H9 (cell line): Measurements from ENCODE around the gene PPP2R2B. TPM values are rescaled to one million over a fixed set of nuclear protein-coding genes. Genes with fewer than 3 reads are reported as not detected.

ENCODE experiments used
- DNase-seq: peaks from one replicate; pipeline ENCODE4 v3.0.0-alpha.2; 2017
- H2AFZ ChIP-seq: one replicate; pipeline ENCODE4 v1.6.1; 2013; ENCODE audit warnings: mild to moderate bottlenecking, low read length, control low read depth, moderate library complexity
- H2AK5ac ChIP-seq: 2 replicates; pipeline ENCODE4 v1.6.1; 2013; ENCODE audit warnings: low read length, control low read depth, mixed read lengths; ENCODE audit not compliant: insufficient read length
- H2BK120ac ChIP-seq: one replicate; pipeline ENCODE4 v1.6.1; 2013; ENCODE audit warnings: low read depth, mild to moderate bottlenecking, low read length, control low read depth, inconsistent platforms; ENCODE audit not compliant: poor library complexity, severe bottlenecking
- H2BK12ac ChIP-seq: 2 replicates; pipeline ENCODE4 v1.6.1; 2013; ENCODE audit warnings: low read length, control low read depth, mixed read lengths, low read depth; ENCODE audit not compliant: insufficient read length
- H2BK15ac ChIP-seq: 2 replicates; pipeline ENCODE4 v1.6.1; 2013; ENCODE audit warnings: low read depth, low read length, control low read depth
- H2BK20ac ChIP-seq: one replicate; pipeline ENCODE4 v1.6.1; 2013; ENCODE audit warnings: low read depth, mild to moderate bottlenecking, low read length, control low read depth, inconsistent platforms; ENCODE audit not compliant: poor library complexity, severe bottlenecking
- H2BK5ac ChIP-seq: 2 replicates; pipeline ENCODE4 v1.6.1; 2013; ENCODE audit warnings: low read length, control low read depth, mixed read lengths; ENCODE audit not compliant: insufficient read length
- H3K14ac ChIP-seq: 2 replicates; pipeline ENCODE4 v1.6.1; 2013; ENCODE audit warnings: low read length, control low read depth; ENCODE audit not compliant: insufficient read depth
- H3K18ac ChIP-seq: 2 replicates; pipeline ENCODE4 v1.6.1; 2013; ENCODE audit warnings: low read depth, mild to moderate bottlenecking, mixed read lengths, low read length, control low read depth; ENCODE audit not compliant: insufficient read length
- H3K23ac ChIP-seq: 2 replicates; pipeline ENCODE4 v1.6.1; 2013; ENCODE audit warnings: low read length, control low read depth, mixed read lengths, low read depth; ENCODE audit not compliant: insufficient read length
- H3K23me2 ChIP-seq: 2 replicates; pipeline ENCODE4 v1.6.1; 2013; ENCODE audit warnings: low read depth, mild to moderate bottlenecking, mixed read lengths, low read length, control low read depth; ENCODE audit not compliant: insufficient read length, poor library complexity, severe bottlenecking
- H3K27ac ChIP-seq: 2 replicates; pipeline ENCODE4 v1.5.1; 2013; ENCODE audit warnings: low read length, control low read depth, mixed read lengths, low read depth; ENCODE audit not compliant: insufficient read length
- H3K27me3 ChIP-seq: 2 replicates; pipeline ENCODE4 v1.6.1; 2013; ENCODE audit warnings: low read length, control low read depth, inconsistent platforms; ENCODE audit not compliant: insufficient read depth
- H3K4ac ChIP-seq: 2 replicates; pipeline ENCODE4 v1.6.1; 2013; ENCODE audit warnings: low read depth, mild to moderate bottlenecking, control low read depth, inconsistent platforms, low read length, moderate library complexity
- H3K4me1 ChIP-seq: 2 replicates; pipeline ENCODE4 v1.6.1; 2013; ENCODE audit warnings: low read length, control low read depth, inconsistent platforms; ENCODE audit not compliant: insufficient read depth
- H3K4me2 ChIP-seq: 2 replicates; pipeline ENCODE4 v1.6.1; 2013; ENCODE audit warnings: low read length, control low read depth, mixed read lengths; ENCODE audit not compliant: insufficient read length, insufficient read depth
- H3K56ac ChIP-seq: 2 replicates; pipeline ENCODE4 v1.6.1; 2013; ENCODE audit warnings: low read depth, mild to moderate bottlenecking, mixed read lengths, low read length, control low read depth; ENCODE audit not compliant: insufficient read length
- H3K79me1 ChIP-seq: 2 replicates; pipeline ENCODE4 v1.6.1; 2013; ENCODE audit warnings: low read depth, mild to moderate bottlenecking, moderate library complexity, low read length, control low read depth, inconsistent platforms; ENCODE audit not compliant: insufficient read depth, poor library complexity, severe bottlenecking
- H3K79me2 ChIP-seq: 2 replicates; pipeline ENCODE4 v1.6.1; 2013; ENCODE audit warnings: low read length, control low read depth, inconsistent platforms; ENCODE audit not compliant: insufficient read depth
- H3K9ac ChIP-seq: 2 replicates; pipeline ENCODE4 v1.6.1; 2013; ENCODE audit warnings: low read length, control low read depth, mixed read lengths; ENCODE audit not compliant: insufficient read length; ENCODE audit errors: extremely low read depth
- H3K9me3 ChIP-seq: one replicate; pipeline ENCODE4 v1.6.1; 2013; ENCODE audit warnings: low read depth, low read length, inconsistent platforms; ENCODE audit not compliant: control insufficient read depth
- H3T11ph ChIP-seq: one replicate; pipeline ENCODE4 v1.6.1; 2013; ENCODE audit warnings: mild to moderate bottlenecking, low read length, control low read depth, inconsistent platforms
- H4K20me1 ChIP-seq: one replicate; pipeline ENCODE4 v1.6.1; 2013; ENCODE audit not compliant: control insufficient read depth, insufficient read length, insufficient read depth
- H4K5ac ChIP-seq: 2 replicates; pipeline ENCODE4 v1.6.1; 2013; ENCODE audit warnings: low read depth, mild to moderate bottlenecking, mixed read lengths, low read length, control low read depth; ENCODE audit not compliant: insufficient read length
- H4K8ac ChIP-seq: replicated peaks from 2 replicates; pipeline ENCODE4 v1.6.1; 2013; ENCODE audit warnings: low read length, control low read depth, mixed read lengths, low read depth; ENCODE audit not compliant: insufficient read length
- H4K91ac ChIP-seq: 2 replicates; pipeline ENCODE4 v1.6.1; 2013; ENCODE audit warnings: low read depth, mild to moderate bottlenecking, moderate library complexity, mixed read lengths, low read length, control low read depth; ENCODE audit not compliant: insufficient read length
- H3K27ac Mint-ChIP-seq, 3 experiments: 2 replicates in 2 of 3; 3 replicates in 1 of 3; pipeline ENCODE4 v1.8.0; 2020 to 2021; ENCODE audit warnings: mixed read lengths in 3 of 3, mild to moderate bottlenecking in 1 of 3, moderate library complexity in 1 of 3
- H3K27me3 Mint-ChIP-seq: 2 replicates; pipeline ENCODE4 v1.8.0; 2021; ENCODE audit warnings: low read depth, mild to moderate bottlenecking, moderate library complexity, mixed read lengths
- H3K36me3 Mint-ChIP-seq, 3 experiments: 2 replicates in 2 of 3; 3 replicates in 1 of 3; pipeline ENCODE4 v1.8.0; 2020 to 2021; ENCODE audit warnings: low read depth in 3 of 3, mixed read lengths in 3 of 3; ENCODE audit not compliant: insufficient read depth in 1 of 3
- H3K4me1 Mint-ChIP-seq, 2 experiments: 2 replicates each; pipeline ENCODE4 v1.8.0; 2020; ENCODE audit warnings: mixed read lengths in 2 of 2
- H3K4me3 Mint-ChIP-seq, 2 experiments: 2 replicates in 1 of 2; 3 replicates in 1 of 2; pipeline ENCODE4 v1.8.0; 2020 to 2021; ENCODE audit warnings: mild to moderate bottlenecking in 2 of 2, mixed read lengths in 2 of 2, moderate library complexity in 1 of 2
- H3K9me3 Mint-ChIP-seq, 2 experiments: 2 replicates in 1 of 2; 3 replicates in 1 of 2; pipeline ENCODE4 v1.8.0; 2020; ENCODE audit warnings: mild to moderate bottlenecking in 2 of 2, mixed read lengths in 2 of 2, moderate library complexity in 1 of 2
- CTCF ChIP-seq: fragments of 200-600 bp; sonication (generic); conservative IDR thresholded peaks from 3 replicates; pipeline ENCODE4 v1.8.0; 2021; ENCODE audit warnings: antibody characterized with exemption, mild to moderate bottlenecking
- WGBS: extraction: QIAGEN DNeasy Blood & Tissue Kit; methylation state at CpG from one replicate; pipeline ENCODE4 v1.1.7; 2013; ENCODE audit warnings: missing lambda C conversion rate, low lambda C conversion rate, mixed read lengths; ENCODE audit not compliant: insufficient read length; ENCODE audit errors: extremely low coverage; 5-methylcytosine and 5-hydroxymethylcytosine counted together
- total RNA-seq: library from RNA; stranded (reverse); gene quantifications from 2 replicates; pipeline ENCODE4 v1.2.1, GENCODE V29; 2021

Gene PPP2R2B
- total RNA-seq, 1 experiment from 2014 or later: 14.3 TPM

DNA sequence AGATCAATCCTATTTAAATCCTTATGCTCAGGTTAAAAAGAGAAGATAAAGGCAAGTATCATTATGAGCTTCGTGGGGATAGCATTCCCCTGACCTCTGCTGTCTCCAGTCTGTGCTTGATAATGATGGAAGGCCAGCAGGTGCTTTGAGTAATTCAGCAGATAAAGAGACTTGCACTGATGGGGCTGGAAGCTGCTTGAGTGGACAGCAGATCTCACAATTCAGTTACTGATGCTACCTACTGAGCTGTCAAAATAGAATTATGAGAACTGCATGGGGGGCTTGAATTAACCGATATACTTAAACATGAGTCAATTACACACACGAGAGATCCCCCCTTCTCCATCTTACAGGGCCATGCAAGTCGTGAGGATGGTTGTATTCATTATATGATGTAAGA is 254.9 kb downstream of the PPP2R2B start:
- Histone ChIP-seq H2BK120ac (no peak overlapping the region), H2BK12ac (no peak overlapping the region), H2BK15ac (no peak overlapping the region), H3K27ac (no peak overlapping the region), H3K4me2 (no peak overlapping the region), H3K56ac (no peak overlapping the region), H3K23me2 (no peaks in the 10 kb centered on the region), H3K14ac (no peak overlapping the region), H4K91ac (no peak overlapping the region), H4K5ac (no peak overlapping the region), H3K23ac (no peak overlapping the region), H3K4me1 (no peaks in the 10 kb centered on the region; the same call in 1 of the 2 replicates), H3K18ac (no peak overlapping the region), H3K9ac (no peak overlapping the region), H2BK5ac (no peak overlapping the region), H4K20me1 (no peaks in the 10 kb centered on the region), H3K79me1 (no peaks in the 10 kb centered on the region), H2AFZ (no peak overlapping the region), H3K79me2 (no peaks in the 10 kb centered on the region), H3T11ph (no peak overlapping the region), H2BK20ac (no peak overlapping the region), H3K9me3 (no peaks in the 10 kb centered on the region), H3K4ac (no peak overlapping the region), H4K8ac (no peak overlapping the region), H2AK5ac (no peak overlapping the region), H3K27me3 (no peaks in the 10 kb centered on the region)
- Mint-ChIP-seq H3K9me3 (peaks cover 12 to 13% of the 10 kb centered on the region in 2 experiments), H3K36me3 (peaks cover 7 to 22% (median 15%) of the 10 kb centered on the region in 3 experiments), H3K4me3 (no peak overlapping the region), H3K4me1 (peaks cover 22 to 39% of the 10 kb centered on the region in 2 experiments), H3K27me3 (no peaks in the 10 kb centered on the region), H3K27ac (no peak overlapping the region)
- no peak for TF ChIP-seq CTCF
- no peak for DNase-seq
- WGBS: no CpG with 5 or more reads among the region's 4 CpGs
